Activated gamma-delta T cell treated with Interleukin-2 at 50 U/mL for 16 hours (primary cell): ENCODE measurements around the gene PTPN23.

Source experiments
- DNase-seq: peaks from one replicate; pipeline ENCODE4 v3.0.0-alpha.2; 2020

The PTPN23 gene

DNA sequence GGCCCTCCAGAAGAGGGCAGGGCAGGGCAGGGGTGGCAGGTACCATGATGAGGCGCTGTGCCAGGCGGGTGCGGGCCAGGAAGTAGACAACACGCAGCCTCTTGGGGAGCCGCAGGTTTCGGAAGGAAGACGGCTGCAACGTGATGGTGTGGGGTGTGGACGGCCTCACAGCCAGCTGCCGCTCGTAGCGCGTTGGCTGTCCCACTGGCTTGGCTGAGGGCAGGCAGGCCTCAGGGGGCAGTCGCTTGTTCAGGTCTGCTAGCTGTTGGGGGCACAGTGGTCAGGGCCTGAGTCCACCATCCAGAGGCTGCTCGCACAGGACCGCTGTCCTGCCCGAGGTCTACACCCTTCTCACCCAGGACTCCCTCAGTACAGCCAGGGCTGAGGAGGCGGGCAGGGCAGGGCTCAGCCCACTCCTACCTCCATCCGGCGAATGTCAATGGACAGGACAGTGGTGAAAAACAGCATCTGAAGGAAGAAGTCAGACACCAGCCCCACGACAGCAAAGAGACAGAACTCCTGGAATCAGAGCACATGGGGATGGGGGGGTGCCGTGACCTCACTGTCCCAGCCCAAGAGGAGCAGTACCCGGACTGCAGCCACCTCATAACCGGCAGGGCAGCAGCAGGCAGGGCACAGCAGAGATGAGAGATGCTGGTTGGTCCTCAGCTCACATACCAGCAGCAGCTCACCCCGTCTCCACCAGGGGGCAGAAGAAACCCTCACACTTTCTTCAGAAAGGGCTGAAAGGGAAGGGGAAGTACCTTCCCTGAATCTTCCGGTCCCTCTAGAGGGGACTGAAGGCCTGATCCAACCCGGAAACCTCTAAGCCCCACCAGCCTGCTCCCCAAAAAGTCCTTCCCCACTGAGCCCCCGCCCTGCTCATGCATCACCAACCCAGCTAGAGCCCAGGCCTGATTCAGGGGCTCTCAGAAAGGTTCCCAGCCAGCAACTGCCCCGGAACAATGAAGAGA is 40.0 kb downstream of the PTPN23 start:
- DNase-seq, result peak; percentile 87

DNA sequence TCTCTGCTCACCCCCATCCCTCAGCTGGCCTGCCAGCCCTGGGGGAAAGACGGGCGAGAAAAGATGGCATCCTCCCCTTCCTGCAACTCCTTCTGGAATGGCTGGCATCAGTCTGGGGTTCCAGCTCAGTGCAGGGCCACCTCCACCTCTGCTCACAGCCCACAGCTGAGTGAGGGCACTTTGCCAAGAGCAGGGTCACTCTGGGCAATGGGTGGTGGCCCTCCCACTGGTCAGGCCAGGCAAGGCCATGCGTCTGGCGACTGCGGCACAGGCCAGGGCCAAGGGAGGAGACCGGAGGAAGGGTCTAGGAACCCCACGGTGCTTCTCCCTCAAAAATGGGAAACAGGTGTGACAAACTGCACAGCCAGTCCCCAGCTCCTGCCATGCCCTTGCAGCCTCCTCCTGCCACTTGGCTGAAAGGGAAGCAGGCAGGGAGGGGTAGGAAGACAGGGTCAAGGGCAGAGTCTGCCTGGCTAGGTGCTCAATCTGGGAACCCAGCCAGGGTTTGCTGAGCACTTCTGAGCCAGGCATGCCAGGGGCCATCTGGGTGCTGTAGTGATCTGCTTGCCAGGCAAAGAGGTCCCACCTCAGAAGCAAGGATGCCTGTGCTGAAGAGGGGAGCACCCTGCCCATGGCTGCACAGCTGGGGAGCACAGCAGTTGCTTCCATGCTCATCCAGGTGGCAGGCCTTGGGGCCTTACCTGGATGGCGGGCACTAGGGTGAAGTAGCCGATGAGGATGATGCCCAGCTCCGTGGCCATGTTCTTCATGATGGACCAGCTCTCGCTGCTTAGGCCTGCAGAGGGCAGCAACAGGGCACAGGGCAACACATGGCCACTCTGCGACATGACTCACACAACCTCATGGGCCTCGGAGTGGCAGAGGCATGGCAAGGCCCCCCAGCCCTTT is 41.2 kb downstream of the PTPN23 start:
- no peak for DNase-seq

DNA sequence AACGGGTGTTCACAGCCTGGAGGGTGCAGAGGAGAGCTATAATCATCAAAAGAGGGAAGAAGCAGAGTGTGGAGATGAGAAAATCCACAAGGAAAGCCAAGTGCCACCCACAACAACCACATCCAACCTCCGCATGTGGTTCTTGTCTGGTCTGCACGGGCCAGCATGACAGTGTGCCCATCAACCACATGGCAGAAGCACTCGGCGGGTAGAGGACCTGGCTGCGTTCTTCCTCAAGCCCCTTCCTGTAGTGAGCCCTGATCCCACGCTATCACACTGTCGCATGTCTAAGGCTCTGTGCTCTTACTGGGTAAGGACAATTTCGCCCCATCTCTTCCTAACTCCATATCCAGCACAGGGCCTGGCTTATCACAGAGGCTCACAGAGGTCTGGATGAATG is 41.9 kb downstream of the PTPN23 start:
- DNase-seq, result no peak

DNA sequence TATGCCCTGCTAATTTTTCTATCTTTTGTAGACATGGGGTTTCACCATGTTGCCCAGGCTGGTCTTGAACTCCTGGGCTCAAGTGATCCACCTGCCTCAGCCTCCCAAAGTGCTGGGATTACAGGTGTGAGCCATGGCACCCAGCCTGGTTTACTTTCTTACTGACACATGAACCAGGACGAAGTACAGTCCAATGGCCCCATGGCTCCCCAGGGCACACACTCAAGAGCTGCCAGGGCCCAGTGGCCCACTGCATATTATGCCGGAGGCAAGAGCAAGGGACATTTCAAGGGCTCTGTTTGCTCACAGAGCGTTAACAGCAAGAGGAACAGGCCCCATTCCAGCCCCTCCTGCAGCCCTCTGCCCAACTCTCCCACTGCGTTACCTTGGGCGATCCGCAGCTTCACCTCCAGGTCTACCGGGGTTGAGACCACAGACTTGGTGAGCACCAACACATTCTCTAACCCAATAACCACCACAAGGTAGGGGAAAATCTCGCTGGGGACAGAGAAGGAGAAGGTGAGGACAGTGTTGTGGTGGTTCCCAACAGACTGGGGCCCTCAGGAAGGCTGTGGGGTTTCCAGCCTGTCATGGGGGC is 42.8 kb downstream of the PTPN23 start:
- no peak for DNase-seq

DNA sequence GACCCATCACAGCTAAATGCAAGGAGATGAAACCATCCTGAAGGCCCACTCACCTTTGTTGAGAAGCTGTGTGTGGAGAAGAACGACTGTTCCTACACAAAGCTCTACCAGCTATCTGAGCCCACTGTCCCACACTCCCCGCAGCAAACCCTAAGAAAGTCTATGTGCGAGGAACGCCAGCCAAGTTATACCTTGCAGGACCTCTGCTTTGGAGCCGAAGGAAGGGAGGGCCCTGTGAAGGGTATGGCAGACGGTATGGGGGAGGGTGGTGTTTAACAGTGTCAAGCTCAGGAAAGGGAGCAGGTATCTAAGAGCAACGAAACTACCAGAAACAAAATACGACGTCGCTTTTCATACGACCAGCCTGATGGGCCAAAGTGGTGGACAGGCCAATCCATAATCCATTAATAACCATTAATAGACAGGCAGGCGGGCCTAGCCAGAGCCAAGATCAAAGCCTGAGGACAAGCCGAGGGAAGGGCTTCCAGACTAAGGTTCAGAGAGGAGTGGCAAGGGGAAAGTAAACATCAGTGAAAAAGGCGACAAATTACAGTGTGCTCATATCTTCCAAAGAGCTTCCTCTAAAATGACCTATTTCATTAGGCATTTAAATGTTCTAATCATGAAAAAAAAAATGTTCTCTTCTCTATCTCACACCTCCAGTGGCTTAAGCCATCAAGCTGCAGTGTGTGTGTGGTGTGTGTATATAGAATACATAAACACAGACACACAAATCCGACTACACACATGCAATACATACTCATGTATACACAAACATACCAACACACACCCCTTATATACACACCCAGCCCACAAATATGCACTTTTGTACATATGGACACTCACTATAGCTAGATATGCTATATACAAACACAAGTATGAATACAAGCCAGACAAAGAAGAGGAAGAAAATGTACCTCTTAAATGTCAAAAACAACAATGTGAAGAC is 43.9 kb downstream of the PTPN23 start:
- no peak for DNase-seq

DNA sequence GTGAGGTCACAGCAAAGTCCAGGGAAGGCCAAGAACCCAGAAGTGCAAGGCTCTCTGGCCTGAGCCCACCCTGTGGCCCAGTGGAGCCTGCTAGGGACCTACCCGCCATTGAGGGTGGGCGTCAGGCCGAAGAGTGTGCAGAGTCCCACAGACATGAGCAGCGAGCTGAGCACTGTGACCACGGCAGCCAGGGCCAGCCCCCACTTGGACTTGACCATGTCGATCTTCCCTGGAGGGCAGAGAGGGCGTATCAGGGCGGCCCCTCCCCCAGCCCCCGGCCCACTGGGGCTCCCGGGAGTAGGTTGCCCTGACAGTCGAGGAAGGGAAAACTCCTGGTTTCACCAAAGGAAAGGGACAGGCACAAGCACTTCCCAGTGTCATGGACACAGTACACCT is 44.6 kb downstream of the PTPN23 start:
- DNase-seq, result no peak

DNA sequence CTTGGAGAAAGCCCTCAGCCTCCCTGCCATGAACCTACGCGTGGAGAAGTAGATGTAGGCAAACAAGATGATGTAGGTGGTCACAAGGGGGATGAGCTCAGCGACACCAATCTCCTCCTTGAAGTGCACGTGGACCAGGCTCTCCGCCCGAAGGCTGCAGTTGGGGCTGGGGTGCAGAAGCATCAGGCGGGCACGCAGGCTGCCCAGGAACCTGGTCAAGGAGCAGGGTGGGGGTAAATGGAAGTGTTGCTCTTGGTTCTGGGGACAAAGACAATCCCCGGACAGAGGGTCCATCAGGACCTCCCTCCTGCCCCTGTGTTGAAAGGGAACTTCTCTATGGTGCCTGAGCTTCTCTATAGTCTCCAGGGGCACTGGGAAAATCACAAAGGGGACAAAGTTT is 45.1 kb downstream of the PTPN23 start:
- no peak for DNase-seq

DNA sequence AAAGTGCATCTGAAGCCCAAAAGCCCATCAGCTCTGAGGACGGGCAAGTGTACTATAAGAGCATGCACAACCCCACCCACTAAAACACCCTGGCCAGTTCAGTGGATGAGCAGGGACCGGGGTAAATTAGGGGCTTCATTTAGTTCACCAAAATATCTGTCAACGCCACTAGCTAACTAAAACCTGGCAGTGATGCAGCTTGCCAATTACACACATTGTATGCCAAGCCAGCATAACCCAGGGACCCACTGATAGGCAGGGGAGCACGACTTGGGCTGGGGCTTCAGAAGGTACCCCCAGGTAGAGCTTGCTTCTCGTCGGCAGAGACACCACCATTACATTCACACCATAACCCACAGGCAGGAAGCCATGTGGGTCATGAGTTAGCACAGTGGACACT is 47.0 kb downstream of the PTPN23 start:
- no peak for DNase-seq

DNA sequence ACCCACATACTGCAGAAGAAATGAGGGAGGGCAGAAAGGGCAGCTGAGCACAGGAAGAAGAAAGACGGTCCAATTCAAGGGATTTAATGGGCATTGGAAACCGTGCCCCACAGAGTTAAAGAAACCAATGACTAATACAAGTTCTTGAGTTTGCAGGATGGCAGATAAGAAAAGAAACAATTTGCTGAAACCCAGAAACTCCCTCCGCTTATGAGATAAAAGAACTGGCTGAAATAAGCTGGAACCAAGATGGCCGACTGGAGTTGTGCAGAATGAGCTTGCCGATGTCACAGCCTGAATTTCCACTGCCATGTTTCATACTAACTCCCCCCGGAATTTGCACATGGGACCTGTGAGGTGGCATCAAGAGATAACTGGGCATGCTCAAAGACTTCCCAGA is 47.8 kb downstream of the PTPN23 start:
- no peak for DNase-seq

DNA sequence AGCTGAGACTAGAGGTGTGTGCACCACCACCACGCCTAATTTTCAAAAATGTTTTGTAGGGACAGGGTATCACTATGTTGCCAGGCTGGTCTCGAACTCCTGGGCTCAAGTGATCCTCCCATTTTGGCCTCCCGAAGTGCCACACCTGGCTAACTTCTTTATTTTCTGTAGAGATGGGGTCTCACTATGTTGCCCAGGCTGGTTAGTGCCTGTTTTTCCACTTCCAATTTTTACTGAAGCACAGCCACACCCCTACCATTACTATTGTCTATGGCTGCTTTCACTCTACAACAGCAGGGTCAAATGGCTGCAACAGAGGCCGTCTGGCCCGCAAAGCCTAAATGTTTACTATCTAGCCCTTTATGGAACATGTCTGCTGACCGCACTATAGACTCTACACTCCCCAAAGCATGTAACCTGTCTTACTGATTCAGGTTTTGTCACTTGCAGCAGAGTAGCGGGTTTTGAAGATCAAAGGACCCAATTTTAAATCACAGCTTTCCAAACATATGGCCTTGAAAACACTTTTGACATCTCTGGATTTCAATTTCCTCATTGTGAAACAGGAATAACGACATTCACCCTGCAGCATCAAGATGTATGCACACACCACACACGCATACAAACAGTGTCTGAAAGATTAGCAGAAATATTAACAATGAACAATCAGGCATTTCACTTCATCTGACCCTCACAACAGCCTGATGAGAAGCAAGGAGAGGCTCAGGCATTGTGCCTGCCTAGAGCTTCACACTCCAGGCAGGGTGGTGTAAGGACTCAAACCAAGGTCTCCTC is 48.9 kb downstream of the PTPN23 start:
- no peak for DNase-seq

DNA sequence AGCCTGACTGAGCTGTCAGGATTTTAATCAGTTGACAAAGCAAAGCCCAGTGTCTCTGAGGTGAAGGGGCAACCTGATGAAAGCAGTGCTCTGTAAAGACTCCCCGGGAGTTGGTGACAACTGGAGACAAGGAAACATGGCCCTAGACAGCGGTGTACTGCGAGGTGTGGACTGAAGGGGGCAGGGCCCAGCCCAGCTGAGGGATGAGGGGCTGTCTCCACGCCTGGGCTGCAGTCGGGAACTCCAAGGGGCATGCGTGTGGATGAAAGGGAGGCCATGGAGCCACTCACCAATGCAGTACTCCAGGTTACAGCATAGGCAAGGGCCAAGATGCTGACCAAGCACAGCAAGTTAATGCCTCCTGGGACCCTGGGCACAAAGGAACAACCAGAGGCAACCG is 49.8 kb downstream of the PTPN23 start:
- no peak for DNase-seq

DNA sequence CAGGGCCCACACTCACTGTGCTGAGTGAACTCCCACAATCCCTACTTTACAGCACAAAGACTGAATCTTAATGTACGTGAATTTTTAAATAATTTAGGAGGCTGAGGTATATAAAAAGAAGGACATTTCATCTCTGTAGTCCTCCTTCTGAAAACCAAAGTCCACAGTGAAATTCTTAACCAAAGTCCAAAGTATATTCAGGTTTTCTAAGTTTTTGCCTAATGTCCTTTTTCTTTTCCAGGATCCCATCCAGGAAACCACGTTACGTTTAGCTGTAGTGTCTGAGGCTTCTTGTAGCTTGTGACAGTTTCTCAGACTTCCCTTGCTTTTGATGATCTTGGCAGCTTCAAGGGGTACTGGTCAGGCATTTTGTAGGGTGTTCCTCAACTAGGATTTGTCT is 50.4 kb downstream of the PTPN23 start:
- no peak for DNase-seq

DNA sequence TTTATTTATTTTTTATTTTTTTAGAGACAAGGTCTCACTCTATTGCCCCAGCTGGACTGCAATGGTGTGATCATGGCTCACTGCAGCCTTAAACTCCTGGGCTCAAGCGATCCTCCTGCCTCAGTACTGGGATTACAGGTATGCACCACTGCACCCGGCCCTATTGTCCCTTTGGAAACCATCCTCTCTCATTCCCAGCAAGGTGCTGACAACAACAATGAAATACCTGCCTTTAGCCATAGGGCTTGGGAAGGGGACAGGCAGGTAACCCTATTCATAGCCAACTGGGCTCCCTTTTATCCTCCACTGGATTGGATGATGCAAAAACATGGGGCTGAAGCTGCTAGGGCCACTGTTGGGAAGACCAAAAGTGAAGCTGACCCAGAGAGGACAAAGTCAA is 51.9 kb downstream of the PTPN23 start:
- no peak for DNase-seq

DNA sequence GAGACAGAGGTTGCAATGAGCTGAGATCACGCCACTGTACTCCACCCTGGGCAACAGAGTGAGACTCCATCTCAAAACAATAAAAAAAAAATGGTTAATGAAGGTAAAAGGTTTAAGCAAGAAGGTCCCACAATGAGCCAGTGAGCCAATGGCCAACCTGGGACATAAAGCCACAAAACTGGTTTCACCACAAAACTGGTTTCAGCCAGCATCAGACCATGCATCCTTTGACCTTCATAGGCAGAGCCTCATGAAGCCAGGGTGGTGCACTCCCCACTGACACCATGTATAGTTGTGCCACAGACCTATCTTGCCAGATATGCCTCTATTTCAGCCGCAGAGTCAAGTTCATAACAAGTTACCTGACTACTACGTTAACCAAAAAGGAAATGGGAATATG is 53.0 kb downstream of the PTPN23 start:
- DNase-seq, result no peak

DNA sequence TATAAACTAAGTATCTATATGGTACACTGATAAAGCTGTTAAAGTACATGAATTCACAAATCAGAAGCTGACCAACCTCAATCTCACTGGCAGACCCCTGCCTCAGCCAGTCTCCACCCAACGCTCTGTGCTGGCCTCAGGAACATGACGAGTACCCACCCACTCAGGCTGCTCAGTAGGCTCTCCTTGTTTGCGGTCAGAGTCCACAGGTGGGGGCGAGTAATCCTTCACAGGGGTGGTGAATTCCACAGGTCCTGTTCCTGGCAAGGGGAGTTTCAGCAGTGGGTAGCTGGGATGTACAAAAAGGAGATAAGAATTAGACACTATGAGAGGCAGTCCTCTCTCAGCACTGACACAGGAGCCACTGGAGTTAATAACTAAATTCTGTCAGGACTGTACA is 54.0 kb downstream of the PTPN23 start:
- no peak for DNase-seq

DNA sequence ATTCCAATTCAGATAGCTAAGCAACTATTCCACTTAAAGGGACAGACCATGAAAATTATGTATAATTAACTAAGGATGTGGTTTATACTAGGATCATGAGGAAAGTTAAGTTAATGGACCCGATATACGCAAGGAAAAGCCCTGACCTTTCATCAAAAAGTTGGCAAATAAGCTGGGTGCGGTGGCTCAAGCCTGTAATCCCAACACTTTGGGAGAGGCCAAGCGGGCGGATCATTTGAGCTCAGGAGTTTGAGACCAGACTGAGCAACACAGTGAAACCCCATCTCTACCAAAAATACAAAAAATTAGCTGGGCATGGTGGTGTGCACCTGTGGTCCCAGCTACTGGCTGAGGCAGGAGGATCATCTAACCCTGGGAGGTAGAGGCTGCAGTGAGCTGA is 55.4 kb downstream of the PTPN23 start:
- DNase-seq, result no peak

DNA sequence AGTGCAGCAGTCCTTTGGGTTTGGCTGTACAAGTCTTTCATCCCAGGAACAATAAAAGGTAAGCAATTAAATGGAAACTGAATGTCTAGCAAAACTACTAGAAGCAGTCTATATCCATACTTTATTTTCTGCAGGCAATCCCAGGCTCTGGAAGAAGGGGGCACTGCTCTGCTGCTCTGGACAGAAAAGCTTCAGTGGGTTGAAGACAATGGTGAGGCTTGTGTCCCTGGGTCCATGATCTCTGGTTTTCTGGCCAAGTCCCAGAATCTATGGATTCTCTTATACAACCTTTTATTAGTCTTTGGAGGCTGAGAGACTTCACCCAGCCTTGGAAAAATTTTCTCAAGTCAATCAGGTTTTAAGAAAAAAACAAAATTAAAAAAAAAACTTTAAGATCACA is 59.3 kb downstream of the PTPN23 start:
- DNase-seq, result no peak

DNA sequence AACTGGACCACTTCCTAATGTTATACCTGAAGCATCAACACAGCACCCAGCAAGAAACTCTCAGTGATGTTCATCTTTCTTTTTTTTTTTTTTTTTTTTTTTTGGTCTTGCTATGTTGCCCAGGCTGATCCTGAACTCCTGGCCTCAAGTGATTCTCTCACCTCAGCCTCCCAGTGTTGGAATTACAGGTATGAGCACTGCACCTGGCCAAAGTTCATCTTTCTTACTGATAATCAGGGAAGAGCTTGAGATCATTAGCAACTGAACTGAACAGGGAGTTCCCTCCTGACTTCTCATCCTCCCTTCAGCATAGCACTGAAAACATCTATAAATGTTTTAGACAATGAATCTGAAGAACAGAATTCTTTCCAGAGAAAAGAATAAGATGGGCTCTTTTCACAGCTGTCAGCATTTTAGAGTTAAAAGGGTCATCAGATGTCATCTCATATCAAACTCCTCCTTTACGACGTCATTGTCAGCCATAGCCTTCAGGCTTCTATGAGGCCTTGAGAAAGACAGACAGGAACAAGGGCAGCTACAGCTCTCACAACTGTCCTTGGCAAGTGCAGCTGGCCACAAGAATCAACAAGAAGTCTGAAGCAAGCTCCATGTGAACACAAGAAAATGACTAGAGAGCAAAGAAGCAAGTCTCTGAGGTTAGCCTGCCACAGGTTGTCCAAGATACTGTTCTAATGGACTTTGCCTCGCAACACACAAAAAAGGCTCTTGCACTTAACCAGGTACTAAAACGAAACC is 61.2 kb downstream of the PTPN23 start:
- DNase-seq, result no peak

DNA sequence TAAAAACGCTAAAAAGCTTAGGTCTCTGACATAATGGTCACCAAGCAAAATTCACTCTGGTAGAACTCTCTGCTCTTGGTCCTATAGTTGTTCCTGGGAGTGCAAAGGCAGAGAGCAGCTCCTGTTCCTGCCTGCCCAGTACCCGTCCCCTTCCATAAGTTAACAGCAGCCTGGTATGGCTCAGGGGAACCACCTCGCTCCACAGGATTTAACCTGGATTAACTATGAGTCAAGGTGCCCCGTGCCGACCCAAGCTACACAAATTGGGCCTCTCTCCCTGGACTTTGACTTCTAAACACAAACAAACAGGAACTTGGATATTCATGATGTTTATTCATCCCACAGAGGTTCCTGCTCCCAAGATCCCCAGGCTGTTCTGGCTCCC is 62.8 kb downstream of the PTPN23 start:
- DNase-seq, result no peak

DNA sequence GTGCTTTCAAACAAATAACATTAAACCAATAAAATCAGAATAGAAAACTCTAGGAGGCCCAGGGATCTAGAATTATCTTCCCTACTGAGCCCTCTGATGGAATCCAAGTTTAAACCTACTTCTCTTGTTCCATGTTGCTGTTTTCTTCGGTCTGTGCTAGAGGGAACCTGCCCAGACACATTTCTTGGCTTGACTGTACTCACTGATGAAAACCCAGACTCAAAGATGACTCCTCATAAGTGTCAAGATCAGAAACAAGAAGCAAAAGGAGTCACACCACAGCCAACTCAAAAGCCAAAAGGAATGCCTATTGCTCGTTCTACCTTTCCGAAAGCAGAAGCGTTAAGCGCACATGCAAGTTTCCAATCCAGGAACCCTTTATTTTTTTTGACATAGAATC is 63.3 kb downstream of the PTPN23 start:
- DNase-seq, result no peak
